Sigmoid colon (tissue), 7 donors: Measurements from ENCODE around the gene SUGCT. TPM values are rescaled to one million over a fixed set of nuclear protein-coding genes. Genes with fewer than 3 reads are reported as not detected.

Experiments
- DNase-seq: peaks from one replicate; pipeline ENCODE4 v3.0.0-alpha.2; 2019
- H3K27ac ChIP-seq, 4 donors: fragments of 200-600 bp; sonication (generic); one replicate each; pipeline ENCODE4 v1.5.1; 2016 to 2019; ENCODE audit warnings: mild to moderate bottlenecking in 1 of 4
- H3K27me3 ChIP-seq, 3 donors: fragments of 200-600 bp; sonication (generic); one replicate each; pipeline ENCODE4 v1.5.1; 2019; ENCODE audit warnings: mild to moderate bottlenecking in 1 of 3
- H3K36me3 ChIP-seq, 4 donors: fragments of 200-600 bp; sonication (generic); one replicate each; pipeline ENCODE4 v1.5.1; 2016 to 2019
- H3K4me1 ChIP-seq, 4 donors: fragments of 200-600 bp; sonication (generic); one replicate each; pipeline ENCODE4 v1.5.1; 2017 to 2019
- H3K4me3 ChIP-seq, 4 donors: fragments of 200-600 bp; sonication (generic); one replicate each; pipeline ENCODE4 v1.5.1; 2017 to 2019; ENCODE audit warnings: mild to moderate bottlenecking in 2 of 4, moderate library complexity in 1 of 4
- H3K9me3 ChIP-seq, 4 donors: fragments of 200-600 bp in 3 of 4; sonication (generic) in 3 of 4; one replicate each; pipeline versions ENCODE4 v1.5.1 to v1.6.1; 2013 to 2019
- EP300 ChIP-seq, 4 donors: sonication (generic); formaldehyde crosslinking; IDR thresholded peaks; one replicate each; pipeline ENCODE4 v1.6.1; 2017; ENCODE audit warnings: antibody characterized with exemption in 4 of 4
- POLR2A ChIP-seq, 2 donors: fragments of 450-650 bp; IDR thresholded peaks; one replicate each; pipeline ENCODE4 v1.6.1; 2016; ENCODE audit warnings: antibody characterized with exemption in 2 of 2, mild to moderate bottlenecking in 2 of 2, moderate library complexity in 2 of 2
- POLR2AphosphoS5 ChIP-seq, 4 donors: sonication (generic); formaldehyde crosslinking; IDR thresholded peaks; one replicate each; pipeline ENCODE4 v1.6.1; 2017; ENCODE audit warnings: antibody characterized with exemption in 4 of 4
- WGBS, 2 donors: extraction: QIAGEN DNeasy Blood & Tissue Kit; methylation state at CpG; one replicate each; pipeline ENCODE4 v1.1.7; 2013; 5-methylcytosine and 5-hydroxymethylcytosine counted together
- intact Hi-C: fragments of 100-400 bp; cut with DNase I; formaldehyde crosslinking; loops from one replicate; pipeline ENCODE4 v1.15.1; 2023
- polyA plus RNA-seq, 3 donors: library from polyadenylated mRNA; stranded (reverse); fragments of 200-250 nt; gene quantifications; one replicate each; pipeline ENCODE4 v1.2.3, GENCODE V29; 2013
- total RNA-seq, 4 donors: library from RNA; depleted of rRNA; stranded (reverse); fragments of >200 nt; gene quantifications; one replicate each; pipeline ENCODE4 v1.1.0, GENCODE V29; 2016
- TF ChIP-seq, protein P1 (sequence below), 4 experiments: fragments of 450-650 bp in 3 of 4; fragments of 200-600 bp in 1 of 4; IDR thresholded peaks; one replicate each; pipeline ENCODE4 v1.5.1; 2016 to 2019; ENCODE audit warnings: antibody characterized with exemption in 4 of 4, mild to moderate bottlenecking in 3 of 4, moderate library complexity in 2 of 4
- donor health status: healthy with polysubstance abuse.
- donor health status: Bipolar disorder and iron deficiency.
- donor health status: healthy.

SUGCT gene
- total and polyA plus RNA-seq, 7 donors: 2.3 to 25.9 (median 6.3) TPM

DNA sequence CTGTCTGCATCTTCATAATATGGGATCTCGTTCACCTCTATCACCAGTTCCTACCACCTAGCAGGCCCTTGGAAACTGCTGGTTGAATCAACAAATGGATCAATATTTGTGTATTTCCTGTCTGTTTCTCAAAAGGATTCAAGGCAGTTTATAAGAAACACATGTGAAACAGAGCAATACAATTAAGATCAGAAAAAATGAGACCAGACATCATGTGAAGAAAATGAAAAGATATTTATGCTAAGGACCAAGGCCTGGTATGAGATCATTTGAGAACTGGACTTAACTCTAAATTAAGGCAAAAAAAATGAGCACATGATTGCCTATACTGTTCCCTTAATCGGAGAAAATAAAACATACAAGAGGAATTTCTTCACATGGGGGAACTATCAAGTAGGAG, 589.0 kb downstream of the SUGCT start:
- Histone ChIP-seq H3K4me1 (no peaks in the 10 kb centered on the region), H3K4me3 (no peak overlapping the region), H3K27me3 (no peaks in the 10 kb centered on the region), H3K9me3 (no peaks in the 10 kb centered on the region), H3K27ac (no peak overlapping the region), H3K36me3 (no peaks in the 10 kb centered on the region)
- intact Hi-C loops: no loop called here
- 91 to 94% methylated on average over 2 of the region's 2 CpGs for whole genome bisulfite sequencing, 2 donors
- no peak for DNase-seq
- TF ChIP-seq EP300 (IDR thresholded peaks at IDR 0.05): no peak
- no peak for TF ChIP-seq POLR2A (IDR thresholded peaks at IDR 0.05)
- no peak for TF ChIP-seq POLR2AphosphoS5 (IDR thresholded peaks at IDR 0.05)
- TF ChIP-seq, protein P1, sequence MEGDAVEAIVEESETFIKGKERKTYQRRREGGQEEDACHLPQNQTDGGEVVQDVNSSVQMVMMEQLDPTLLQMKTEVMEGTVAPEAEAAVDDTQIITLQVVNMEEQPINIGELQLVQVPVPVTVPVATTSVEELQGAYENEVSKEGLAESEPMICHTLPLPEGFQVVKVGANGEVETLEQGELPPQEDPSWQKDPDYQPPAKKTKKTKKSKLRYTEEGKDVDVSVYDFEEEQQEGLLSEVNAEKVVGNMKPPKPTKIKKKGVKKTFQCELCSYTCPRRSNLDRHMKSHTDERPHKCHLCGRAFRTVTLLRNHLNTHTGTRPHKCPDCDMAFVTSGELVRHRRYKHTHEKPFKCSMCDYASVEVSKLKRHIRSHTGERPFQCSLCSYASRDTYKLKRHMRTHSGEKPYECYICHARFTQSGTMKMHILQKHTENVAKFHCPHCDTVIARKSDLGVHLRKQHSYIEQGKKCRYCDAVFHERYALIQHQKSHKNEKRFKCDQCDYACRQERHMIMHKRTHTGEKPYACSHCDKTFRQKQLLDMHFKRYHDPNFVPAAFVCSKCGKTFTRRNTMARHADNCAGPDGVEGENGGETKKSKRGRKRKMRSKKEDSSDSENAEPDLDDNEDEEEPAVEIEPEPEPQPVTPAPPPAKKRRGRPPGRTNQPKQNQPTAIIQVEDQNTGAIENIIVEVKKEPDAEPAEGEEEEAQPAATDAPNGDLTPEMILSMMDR (IDR thresholded peaks at IDR 0.05): no peak

DNA sequence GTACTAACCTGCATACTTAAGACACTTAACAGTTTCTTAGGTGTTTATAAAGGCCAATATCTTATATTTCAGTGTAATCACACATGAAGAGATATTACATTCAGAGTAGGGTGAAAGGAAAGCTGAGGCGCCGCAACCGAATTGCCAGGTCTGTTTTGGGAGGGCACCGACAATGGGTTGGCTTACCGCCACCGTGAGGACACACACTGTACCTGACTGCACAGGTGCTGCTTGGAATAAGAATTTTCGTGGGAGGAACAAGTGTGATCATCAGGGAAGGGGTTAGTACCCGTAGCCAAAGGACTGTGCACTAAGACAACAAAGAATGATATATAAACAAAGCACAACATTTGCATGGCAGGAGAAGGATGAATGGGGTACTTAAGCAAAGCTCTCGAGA, 591.8 kb downstream of the SUGCT start:
- no peaks in the 10 kb centered on the region for H3K36me3 ChIP-seq
- no peaks in the 10 kb centered on the region for H3K9me3 ChIP-seq
- intact Hi-C loops: no loop called here

DNA sequence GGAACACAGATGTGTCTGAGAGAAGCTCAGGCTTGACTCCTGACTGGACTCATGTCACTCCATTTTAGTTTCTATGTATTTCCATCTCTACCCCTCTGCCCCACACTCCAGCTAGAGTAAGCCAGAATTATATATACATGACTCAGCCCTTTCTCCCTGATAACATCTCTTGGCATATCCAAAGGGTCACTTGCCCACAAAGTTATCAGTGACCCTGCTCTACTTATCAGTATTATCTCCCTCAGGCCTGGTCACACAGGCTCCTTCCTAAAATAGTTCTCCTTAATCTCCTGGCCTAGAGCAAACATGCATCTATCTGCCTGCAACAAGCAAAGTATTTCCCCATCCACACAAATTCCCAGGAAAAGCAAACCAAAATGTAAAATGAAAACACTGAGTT, 598.3 kb downstream of the SUGCT start:
- H3K4me3 ChIP-seq: no peak overlapping the region
- H3K27me3 ChIP-seq: no peaks in the 10 kb centered on the region
- no peaks in the 10 kb centered on the region for H3K36me3 ChIP-seq
- H3K27ac ChIP-seq: no peak overlapping the region
- intact Hi-C loops: no loop called here
- no peak for DNase-seq
- no peaks in the 10 kb centered on the region for H3K4me1 ChIP-seq
- H3K9me3 ChIP-seq: no peaks in the 10 kb centered on the region
- no peak for TF ChIP-seq EP300 (IDR thresholded peaks at IDR 0.05)
- TF ChIP-seq POLR2AphosphoS5 (IDR thresholded peaks at IDR 0.05): no peak
- TF ChIP-seq, protein P1 (IDR thresholded peaks at IDR 0.05): no peak
- TF ChIP-seq POLR2A (IDR thresholded peaks at IDR 0.05): no peak

More for the DNA sequence above, 591.8 kb downstream of the SUGCT start:
- TF ChIP-seq, protein P1 (IDR thresholded peaks at IDR 0.05): no peak
- Histone ChIP-seq H3K4me3 (no peak overlapping the region), H3K27ac (no peak overlapping the region), H3K27me3 (no peaks in the 10 kb centered on the region), H3K4me1 (no peaks in the 10 kb centered on the region)
- DNase-seq: no peak
- WGBS, 2 donors: 88 to 92% methylated on average over 9 of the region's 9 CpGs

DNA sequence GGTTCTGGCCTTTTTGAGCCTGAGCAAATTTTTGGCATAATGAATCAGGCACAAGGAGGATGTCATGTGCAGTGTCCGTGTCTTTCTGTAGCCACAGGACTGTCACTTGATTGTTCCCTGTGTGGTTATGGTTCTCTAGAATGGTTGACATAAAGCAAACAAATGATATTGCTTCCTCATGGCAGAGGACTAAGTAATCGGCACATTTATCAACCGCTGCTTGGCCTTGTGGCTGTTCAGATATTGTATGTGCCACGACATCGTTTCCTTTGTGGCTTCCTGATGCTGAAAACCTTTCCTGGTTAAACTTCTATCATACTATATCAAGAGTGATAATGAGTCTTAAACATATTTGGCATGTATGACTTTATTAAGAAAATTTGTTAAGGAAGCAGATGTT, 598.8 kb downstream of the SUGCT start:
- intact Hi-C loops: no loop called here
- Histone ChIP-seq H3K4me3 (no peak overlapping the region), H3K27ac (no peak overlapping the region), H3K4me1 (no peaks in the 10 kb centered on the region), H3K27me3 (no peaks in the 10 kb centered on the region), H3K9me3 (no peaks in the 10 kb centered on the region), H3K36me3 (no peaks in the 10 kb centered on the region)
- no peak for DNase-seq
- 11 to 20% methylated on average over 5 of the region's 5 CpGs for WGBS, 2 donors
- no peak for TF ChIP-seq EP300 (IDR thresholded peaks at IDR 0.05)
- TF ChIP-seq, protein P1 (IDR thresholded peaks at IDR 0.05): no peak
- no peak for TF ChIP-seq POLR2AphosphoS5 (IDR thresholded peaks at IDR 0.05)
- TF ChIP-seq POLR2A (IDR thresholded peaks at IDR 0.05): no peak

DNA sequence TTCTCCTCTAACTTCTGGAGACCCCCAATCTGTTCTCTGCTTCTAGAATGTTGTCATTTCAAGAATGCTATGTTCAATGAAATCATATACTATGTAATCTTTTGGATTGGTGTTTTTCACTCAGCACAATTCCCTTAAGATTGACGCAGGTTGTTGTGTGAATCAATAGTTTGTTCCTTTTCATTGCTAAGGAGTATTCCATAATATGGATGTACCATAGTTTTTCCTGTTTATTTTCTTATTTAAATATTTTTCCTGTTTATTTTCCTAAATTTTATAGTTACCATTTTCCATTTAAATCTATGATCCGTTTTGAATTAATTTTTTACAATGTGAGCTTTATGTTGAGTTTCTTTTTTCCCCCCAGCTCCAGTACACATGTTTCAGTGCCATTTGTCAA, 604.5 kb downstream of the SUGCT start:
- TF ChIP-seq, protein P1 (IDR thresholded peaks at IDR 0.05): no peak
- TF ChIP-seq POLR2AphosphoS5 (IDR thresholded peaks at IDR 0.05) (no peak), POLR2A (IDR thresholded peaks at IDR 0.05) (no peak)
- DNase-seq: no peak
- no peak overlapping the region for H3K27ac ChIP-seq
- no peaks in the 10 kb centered on the region for H3K36me3 ChIP-seq
- intact Hi-C loops: no loop called here
- H3K27me3 ChIP-seq: no peaks in the 10 kb centered on the region
- no peaks in the 10 kb centered on the region for H3K4me1 ChIP-seq
- H3K4me3 ChIP-seq: no peak overlapping the region
- H3K9me3 ChIP-seq: peaks cover 0 to 4% (median 0%) of the 10 kb centered on the region in 4 donors
- WGBS, 2 donors: 88 to 97% methylated on average over 2 of the region's 2 CpGs
